GM23338 (cell line): ENCODE data around the gene ROBO1.

Experiments
- CTCF ChIP-seq, 2 experiments: fragments of 200-600 bp in 1 of 2; sonication (generic) in 1 of 2; conservative IDR thresholded peaks; 2 replicates each; pipeline versions ENCODE4 v1.5.1 to v1.6.1; 2016 to 2017; ENCODE audit warnings: antibody characterized with exemption in 2 of 2, low read depth in 2 of 2, mild to moderate bottlenecking in 2 of 2, moderate library complexity in 1 of 2
- REST ChIP-seq: IDR thresholded peaks from one replicate; pipeline ENCODE4 v1.6.1; 2018; ENCODE audit warnings: antibody characterized with exemption; ENCODE audit not compliant: unreplicated experiment
- ZNF114 ChIP-seq: fragments of 250-450 bp; sonication (Bioruptor Pico); IDR thresholded peaks from 2 replicates; pipeline ENCODE4 v1.5.0; 2020; ENCODE audit warnings: mild to moderate bottlenecking, moderate library complexity

- no peak for TF ChIP-seq ZNF114
- TF ChIP-seq CTCF (conservative IDR thresholded peaks at IDR 0.05; ENCODE audit: low read depth in 2 of 2): no peak
- TF ChIP-seq REST: no peak
These were observed 827.7 kb downstream of the ROBO1 start for GRCh38 chr3:78940128-78940527.
